Choroid plexus epithelial cell (primary cell): ENCODE data around the gene KCTD1.
A peak's percentile ranks its signal among the peaks of the same experiment; 100 is the strongest.

Experiments used
- DNase-seq: peaks from one replicate; pipeline ENCODE4 v3.0.0-alpha.2; 2010; ENCODE audit warnings: low read depth
- H3K4me3 ChIP-seq: 2 replicates; pipeline ENCODE4 v1.5.1; 2011; ENCODE audit warnings: low read depth, mild to moderate bottlenecking, control low read depth, low read length, moderate library complexity
- TF ChIP-seq, protein P1 (sequence below): conservative IDR thresholded peaks from 2 replicates; pipeline ENCODE4 v1.5.1; 2011; ENCODE audit warnings: low read depth, mild to moderate bottlenecking, control low read depth, inconsistent platforms, low read length, moderate library complexity

The KCTD1 gene

GRCh38 chr18:26493021-26493420 is 55.3 kb downstream of the KCTD1 start:
- TF ChIP-seq, protein P1, sequence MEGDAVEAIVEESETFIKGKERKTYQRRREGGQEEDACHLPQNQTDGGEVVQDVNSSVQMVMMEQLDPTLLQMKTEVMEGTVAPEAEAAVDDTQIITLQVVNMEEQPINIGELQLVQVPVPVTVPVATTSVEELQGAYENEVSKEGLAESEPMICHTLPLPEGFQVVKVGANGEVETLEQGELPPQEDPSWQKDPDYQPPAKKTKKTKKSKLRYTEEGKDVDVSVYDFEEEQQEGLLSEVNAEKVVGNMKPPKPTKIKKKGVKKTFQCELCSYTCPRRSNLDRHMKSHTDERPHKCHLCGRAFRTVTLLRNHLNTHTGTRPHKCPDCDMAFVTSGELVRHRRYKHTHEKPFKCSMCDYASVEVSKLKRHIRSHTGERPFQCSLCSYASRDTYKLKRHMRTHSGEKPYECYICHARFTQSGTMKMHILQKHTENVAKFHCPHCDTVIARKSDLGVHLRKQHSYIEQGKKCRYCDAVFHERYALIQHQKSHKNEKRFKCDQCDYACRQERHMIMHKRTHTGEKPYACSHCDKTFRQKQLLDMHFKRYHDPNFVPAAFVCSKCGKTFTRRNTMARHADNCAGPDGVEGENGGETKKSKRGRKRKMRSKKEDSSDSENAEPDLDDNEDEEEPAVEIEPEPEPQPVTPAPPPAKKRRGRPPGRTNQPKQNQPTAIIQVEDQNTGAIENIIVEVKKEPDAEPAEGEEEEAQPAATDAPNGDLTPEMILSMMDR, result no peak
- no peak for DNase-seq
- H3K4me3 ChIP-seq, result no peak overlapping the region

DNA sequence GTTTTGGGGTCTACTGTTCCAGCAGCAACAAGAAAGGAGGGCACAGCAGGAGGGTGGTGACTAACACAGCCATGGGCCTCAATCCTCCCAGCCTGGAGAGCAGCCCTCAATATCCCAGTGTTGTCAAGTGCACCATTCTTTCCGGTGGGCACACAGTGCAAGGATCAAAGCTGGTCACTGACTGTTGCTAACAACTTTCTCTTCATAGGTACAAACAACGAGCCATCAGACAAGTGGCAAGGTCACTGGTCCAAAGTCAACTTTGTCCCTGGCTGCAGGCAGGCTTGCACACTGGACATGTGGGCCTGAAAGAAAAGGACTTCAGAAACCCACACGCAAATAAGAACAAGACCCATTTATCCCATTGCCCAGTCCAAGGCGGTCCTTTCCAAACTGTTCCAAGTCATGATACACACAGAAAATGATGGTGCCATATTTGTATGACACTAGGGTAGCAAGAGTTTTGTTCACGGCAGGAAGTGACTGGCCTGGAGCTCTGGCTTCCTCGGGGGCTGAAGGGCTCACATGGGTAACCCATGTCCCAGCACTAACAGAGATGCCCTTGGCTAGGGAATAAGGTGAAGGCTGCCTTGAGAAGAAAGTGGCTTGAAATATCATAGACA is 57.0 kb downstream of the KCTD1 start:
- DNase-seq, result no peak
- TF ChIP-seq, protein P1, result no peak
- H3K4me3 ChIP-seq, result no peak overlapping the region

GRCh38 chr18:26489881-26490280 is 58.5 kb downstream of the KCTD1 start:
- DNase-seq, result peak; percentile 52
- no peak overlapping the region for H3K4me3 ChIP-seq
- TF ChIP-seq, protein P1, result no peak

DNA sequence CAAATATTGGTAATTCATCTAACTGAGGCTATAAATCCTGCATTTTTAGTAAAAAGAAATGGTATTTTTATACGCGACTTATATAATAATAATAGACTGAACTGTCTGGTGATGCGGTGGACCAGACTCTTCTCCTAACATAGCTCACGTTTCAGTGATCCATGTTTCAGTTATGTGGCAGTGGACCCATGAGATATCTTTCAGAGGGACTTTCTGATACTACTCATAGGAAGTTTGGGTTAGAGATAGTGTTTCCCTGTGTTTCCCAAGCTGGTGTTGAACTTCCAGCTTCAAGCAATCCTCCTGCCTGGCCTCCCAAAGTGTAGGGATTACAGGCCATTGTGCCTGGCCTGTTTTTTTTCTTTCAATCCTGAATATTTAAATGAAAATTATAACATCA is 59.2 kb downstream of the KCTD1 start:
- TF ChIP-seq, protein P1, result no peak
- H3K4me3 ChIP-seq, result no peak overlapping the region
- no peak for DNase-seq

GRCh38 chr18:26488417-26489009 is 59.8 kb downstream of the KCTD1 start:
- H3K4me3 ChIP-seq, result no peak overlapping the region
- TF ChIP-seq, protein P1, result no peak
- no peak for DNase-seq

GRCh38 chr18:26487437-26487836 is 60.9 kb downstream of the KCTD1 start:
- DNase-seq, result peak; percentile 53
- TF ChIP-seq, protein P1, result no peak
- H3K4me3 ChIP-seq, result no peak overlapping the region

DNA sequence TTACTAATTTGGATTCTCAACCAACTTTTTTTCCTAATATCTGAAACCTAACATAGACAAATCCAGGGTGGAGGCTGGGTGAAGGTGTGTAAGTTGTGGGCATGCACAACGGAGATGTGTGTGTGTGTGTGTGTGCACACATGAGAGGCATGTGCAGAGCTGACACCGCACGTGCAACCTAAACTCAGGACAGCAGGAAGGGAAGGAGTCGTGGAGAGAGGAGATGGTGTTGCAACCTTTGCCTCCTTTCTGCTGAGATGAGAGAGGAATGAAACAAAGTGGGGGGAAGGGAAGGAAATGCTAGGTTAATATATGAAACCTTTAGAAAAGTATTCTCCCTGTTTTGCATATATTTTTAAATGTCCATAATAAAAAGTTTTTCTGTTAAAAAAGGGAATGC is 64.7 kb downstream of the KCTD1 start:
- TF ChIP-seq, protein P1, result no peak
- peak; percentile 60 for DNase-seq

More for the DNA sequence above, 64.7 kb downstream of the KCTD1 start:
- H3K4me3 ChIP-seq, result no peak overlapping the region
